Gastrocnemius medialis (tissue), 4 donors: ENCODE measurements around the gene PTPRR. TPM values are rescaled to one million over a fixed set of nuclear protein-coding genes. Genes with fewer than 3 reads are reported as not detected.

Source experiments
- ATAC-seq, 2 donors: fragments of 150-250 bp; one replicate each; pipeline ENCODE4 v1.9.1; 2016
- DNase-seq, 2 donors: peaks; one replicate each; pipeline ENCODE4 v3.0.0-alpha.2; 2019
- H3K27ac ChIP-seq, 4 donors: fragments of 200-600 bp; sonication (generic); 1 replicate in 1 of 4; 2 replicates in 3 of 4; pipeline ENCODE4 v1.5.1; 2016 to 2018; ENCODE audit warnings: mild to moderate bottlenecking in 2 of 4, moderate library complexity in 1 of 4
- H3K27me3 ChIP-seq, 3 donors: fragments of 200-600 bp; sonication (generic) in 2 of 3; 1 replicate in 1 of 3; 2 replicates in 2 of 3; pipeline versions ENCODE4 v1.5.1 to v1.6.0; 2016 to 2019; ENCODE audit warnings: mild to moderate bottlenecking in 1 of 3, moderate library complexity in 1 of 3
- H3K36me3 ChIP-seq, 2 donors: fragments of 200-600 bp; sonication (generic) in 1 of 2; one replicate each; pipeline ENCODE4 v1.5.1; 2017 to 2018
- H3K4me1 ChIP-seq, 2 donors: fragments of 200-600 bp; sonication (generic) in 1 of 2; one replicate each; pipeline ENCODE4 v1.5.1; 2016 to 2017; ENCODE audit warnings: mild to moderate bottlenecking in 2 of 2
- H3K4me3 ChIP-seq, 4 donors: fragments of 200-600 bp; sonication (generic) in 3 of 4; 1 replicate in 1 of 4; 2 replicates in 3 of 4; pipeline ENCODE4 v1.5.1; 2016 to 2019; ENCODE audit warnings: mild to moderate bottlenecking in 2 of 4
- H3K9me3 ChIP-seq, 3 donors: fragments of 200-600 bp; sonication (generic) in 2 of 3; 1 replicate in 1 of 3; 2 replicates in 2 of 3; pipeline ENCODE4 v1.5.1; 2016 to 2019
- CTCF ChIP-seq, 5 experiments: fragments of 450-650 bp in 3 of 5; fragments of 200-600 bp in 2 of 5; sonication (generic) in 2 of 5; IDR thresholded peaks in 4 of 5; conservative IDR thresholded peaks in 1 of 5; 1 replicate in 4 of 5; 2 replicates in 1 of 5; pipeline ENCODE4 v1.5.1; 2016 to 2019; ENCODE audit warnings: antibody characterized with exemption in 5 of 5, mild to moderate bottlenecking in 3 of 5, moderate library complexity in 3 of 5
- POLR2A ChIP-seq, 2 donors: fragments of 450-650 bp; IDR thresholded peaks; one replicate each; pipeline ENCODE4 v1.6.1; 2017; ENCODE audit warnings: antibody characterized with exemption in 2 of 2, mild to moderate bottlenecking in 2 of 2, moderate library complexity in 2 of 2
- in situ Hi-C, 4 donors: fragments of 200-750 bp; cut with MboI; loops; one replicate each; pipeline versions ENCODE4 v1.15.0 to v1.8.0; 2017; ENCODE audit warnings: low sequenced_read_pairs in 4 of 4
- intact Hi-C: fragments of 100-400 bp; cut with DNase I; formaldehyde crosslinking; loops from one replicate; pipeline ENCODE4 v1.15.1; 2023; ENCODE audit warnings: low total_unique reads
- total RNA-seq, 4 donors: library from RNA; depleted of rRNA; stranded (reverse); fragments of >200 nt; gene quantifications; one replicate each; pipeline versions ENCODE4 v1.1.0 to v1.2.3, GENCODE V29; 2016

Gene PTPRR
- total RNA-seq, 4 donors from 2014 or later, result 0.18 to 0.20 TPM; not detected in 2

DNA sequence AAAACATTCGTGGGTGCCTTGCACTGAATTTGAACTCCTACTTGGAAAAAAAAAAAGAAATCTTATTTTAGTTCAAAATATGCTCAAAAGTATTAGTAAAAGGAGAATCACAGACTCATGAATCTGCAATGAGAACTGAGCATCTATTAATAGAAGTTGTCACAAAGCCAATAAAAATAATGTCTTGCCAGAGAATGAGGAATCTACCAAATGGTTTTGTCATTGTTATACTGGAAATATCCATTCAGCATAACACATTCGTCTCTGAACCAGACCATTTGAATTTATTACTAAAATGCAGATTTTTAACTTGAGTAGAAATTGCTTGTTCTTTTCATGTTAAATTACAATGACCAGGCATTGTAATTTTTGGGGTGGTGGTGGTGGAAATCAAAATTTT, 271.7 kb downstream of the PTPRR start:
- ATAC-seq, result peak in 1 of 2 donors; percentile 27
- TF ChIP-seq POLR2A (IDR thresholded peaks at IDR 0.05) (no peak), CTCF (IDR thresholded peaks at IDR 0.05 in 4 of 5, conservative IDR thresholded peaks at IDR 0.05 in 1 of 5) (no peak)

GRCh38 chr12:70648191-70648590, 272.3 kb downstream of the PTPRR start:
- TF ChIP-seq CTCF (IDR thresholded peaks at IDR 0.05 in 4 of 5, conservative IDR thresholded peaks at IDR 0.05 in 1 of 5), result no peak
- TF ChIP-seq POLR2A (IDR thresholded peaks at IDR 0.05), result no peak
- Histone ChIP-seq H3K36me3 (no peaks in the 10 kb centered on the region), H3K4me3 (no peak overlapping the region), H3K4me1 (peaks cover 4 to 13% of the 10 kb centered on the region in 2 donors), H3K9me3 (no peaks in the 10 kb centered on the region), H3K27ac (peak overlapping the region in 1 of 4 donors; percentile 47), H3K27me3 (no peaks in the 10 kb centered on the region)
- ATAC-seq (no peak), DNase-seq (no peak)
- intact Hi-C loops (no loop called here), in situ Hi-C loops (no loop called here)

More for the DNA sequence above, 271.7 kb downstream of the PTPRR start:
- intact Hi-C loops (no loop called here), in situ Hi-C loops (no loop called here)
- no peak for DNase-seq
- H3K4me1 ChIP-seq, result peaks cover 4 to 13% of the 10 kb centered on the region in 2 donors
- H3K36me3 ChIP-seq, result no peaks in the 10 kb centered on the region
- H3K27ac ChIP-seq, result peak overlapping the region in 1 of 4 donors; percentile 47
- no peaks in the 10 kb centered on the region for H3K9me3 ChIP-seq
- no peaks in the 10 kb centered on the region for H3K27me3 ChIP-seq
- no peak overlapping the region for H3K4me3 ChIP-seq

DNA sequence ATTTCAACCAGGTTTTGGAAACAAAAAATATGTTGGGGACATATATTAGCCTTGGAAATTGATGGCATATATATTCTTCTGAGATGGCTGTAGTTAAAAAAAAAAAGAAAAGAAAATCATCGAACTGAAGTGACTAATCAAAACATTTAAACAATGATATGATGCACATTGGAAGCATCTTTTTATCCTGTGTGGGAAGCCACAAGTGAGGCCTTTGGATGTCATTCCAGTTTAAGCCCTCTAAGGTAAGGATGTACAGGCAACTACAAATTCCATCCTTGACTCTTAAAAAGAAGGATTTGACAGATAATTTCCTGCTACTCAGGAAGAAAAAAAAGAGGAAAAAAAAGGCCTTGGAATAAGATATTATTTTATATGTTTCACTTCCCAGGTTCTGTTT, 273.7 kb downstream of the PTPRR start:
- in situ Hi-C loops, result no loop called here
- TF ChIP-seq CTCF (IDR thresholded peaks at IDR 0.05 in 4 of 5, conservative IDR thresholded peaks at IDR 0.05 in 1 of 5) (no peak), POLR2A (IDR thresholded peaks at IDR 0.05) (no peak)
- H3K27ac ChIP-seq, result no peak overlapping the region

DNA sequence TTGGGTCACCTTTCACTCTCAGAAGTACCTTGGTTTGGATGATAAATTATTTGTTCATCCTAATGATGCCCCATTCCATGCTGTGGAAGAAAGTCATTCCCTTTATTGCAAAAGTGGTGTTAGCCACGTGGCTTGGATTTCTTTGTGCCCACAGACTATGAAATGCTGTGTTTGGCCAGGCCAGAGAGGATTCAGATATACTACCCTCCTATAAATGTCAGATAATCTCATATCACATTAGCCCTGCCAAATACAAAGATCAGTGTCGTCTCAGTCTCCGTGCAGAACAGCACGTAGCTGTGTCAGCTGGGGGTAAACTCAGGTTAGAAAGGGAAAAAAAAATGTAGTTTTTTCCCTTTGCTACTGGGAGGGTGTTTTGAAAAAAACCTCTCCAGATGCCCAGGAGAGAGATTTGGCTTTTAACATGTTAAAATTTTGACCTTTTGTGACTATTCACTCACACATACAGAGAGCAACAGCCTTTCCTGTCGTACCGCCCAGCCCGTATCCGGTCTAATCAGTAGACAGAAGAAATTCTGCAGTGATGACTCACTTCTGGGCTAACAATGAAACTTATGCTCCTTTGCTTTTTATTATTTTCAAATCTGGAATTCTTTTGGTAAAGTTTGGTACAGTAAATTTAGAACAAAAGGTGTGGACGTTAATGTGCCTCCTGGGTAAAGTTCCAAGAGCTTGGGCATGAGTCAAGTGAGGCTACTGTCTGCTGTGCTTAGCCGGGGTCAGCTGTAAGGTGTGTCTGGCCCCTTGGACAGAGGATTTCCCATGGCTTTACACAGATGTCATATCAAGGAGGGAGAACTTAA, 274.8 kb downstream of the PTPRR start:
- ATAC-seq (peak; percentile 81 to 90), DNase-seq (peak in 1 of 2 donors; percentile 22)
- H3K27me3 ChIP-seq, result no peaks in the 10 kb centered on the region
- H3K27ac ChIP-seq, result peak overlapping the region in 3 of 4 donors; percentile 35 to 51 (median 50)
- H3K4me1 ChIP-seq, result peaks cover 4 to 13% of the 10 kb centered on the region in 2 donors
- no peak overlapping the region for H3K4me3 ChIP-seq
- H3K36me3 ChIP-seq, result no peaks in the 10 kb centered on the region
- no peaks in the 10 kb centered on the region for H3K9me3 ChIP-seq
- intact Hi-C loops (loop anchor here (2.0 kb wide), 1 partner anchor 15 kb away; no protein-coding TSS in a partner anchor), in situ Hi-C loops (no loop called here)
- TF ChIP-seq CTCF (IDR thresholded peaks at IDR 0.05 in 4 of 5, conservative IDR thresholded peaks at IDR 0.05 in 1 of 5) (no peak), POLR2A (IDR thresholded peaks at IDR 0.05) (no peak)

More for the DNA sequence above, 273.7 kb downstream of the PTPRR start:
- Histone ChIP-seq H3K4me3 (no peak overlapping the region), H3K36me3 (no peaks in the 10 kb centered on the region), H3K9me3 (no peaks in the 10 kb centered on the region), H3K27me3 (no peaks in the 10 kb centered on the region), H3K4me1 (peaks cover 4 to 13% of the 10 kb centered on the region in 2 donors)
- intact Hi-C loops, result loop anchor here (2.0 kb wide), 1 partner anchor 14 kb away; no protein-coding TSS in a partner anchor
- DNase-seq (no peak), ATAC-seq (no peak)
